NB4 (cell line): ENCODE results near the gene KIAA0319L.

Source experiments
- DNase-seq: peaks from one replicate; pipeline ENCODE4 v3.0.0; 2010; ENCODE audit warnings: low read depth
- H3K4me3 ChIP-seq: one replicate; pipeline ENCODE4 v1.5.1; 2011; ENCODE audit warnings: mild to moderate bottlenecking, low read depth, low read length, moderate library complexity
- CTCF ChIP-seq: IDR thresholded peaks from one replicate; pipeline ENCODE4 v1.5.1; 2012; ENCODE audit warnings: low read depth, low read length
- MAX ChIP-seq: IDR thresholded peaks from 2 replicates; pipeline ENCODE4 v1.6.1; 2011; ENCODE audit warnings: low read depth, low read length
- MYC ChIP-seq: IDR thresholded peaks from 2 replicates; pipeline ENCODE4 v1.6.1; 2011; ENCODE audit warnings: low read depth, low read length
- POLR2A ChIP-seq: IDR thresholded peaks from 2 replicates; pipeline ENCODE4 v1.6.1; 2011; ENCODE audit warnings: mild to moderate bottlenecking; ENCODE audit not compliant: insufficient read length; ENCODE audit errors: extremely low read depth

Gene KIAA0319L

GRCh38 chr1:35506960-35507912 is 50.0 kb downstream of the KIAA0319L start:
- DNase-seq, result no peak
- TF ChIP-seq POLR2A (no peak), MYC (no peak), CTCF (no peak), MAX (no peak)
- no peak overlapping the region for H3K4me3 ChIP-seq

GRCh38 chr1:35505911-35506798 is 51.0 kb downstream of the KIAA0319L start:
- DNase-seq, result peak; percentile 94
- H3K4me3 ChIP-seq, result no peak overlapping the region
- peak; percentile 41; the same call in 1 of the 2 replicates for TF ChIP-seq MYC
- TF ChIP-seq POLR2A, result no peak
- TF ChIP-seq MAX, result peak; percentile 15; the same call in 1 of the 2 replicates

- TF ChIP-seq POLR2A (no peak), CTCF (no peak), MAX (no peak), MYC (no peak)
- no peak for DNase-seq
Measured at GRCh38 chr1:35502242-35502641, 55.0 kb downstream of the KIAA0319L start.

GRCh38 chr1:35500439-35500838 is 56.8 kb downstream of the KIAA0319L start:
- H3K4me3 ChIP-seq, result no peak overlapping the region
- no peak for DNase-seq
- no peak for TF ChIP-seq POLR2A
- TF ChIP-seq MYC, result no peak
- no peak for TF ChIP-seq CTCF
- no peak for TF ChIP-seq MAX

More at GRCh38 chr1:35502242-35502641, 55.0 kb downstream of the KIAA0319L start:
- no peak overlapping the region for H3K4me3 ChIP-seq

GRCh38 chr1:35499652-35500176 is 57.5 kb downstream of the KIAA0319L start:
- no peak for TF ChIP-seq POLR2A
- TF ChIP-seq MAX, result no peak
- no peak for TF ChIP-seq CTCF
- TF ChIP-seq MYC, result no peak
- DNase-seq, result no peak
- no peak overlapping the region for H3K4me3 ChIP-seq
